Lung microvascular endothelial cell (primary cell): ENCODE data around the gene VTI1A. TPM values are rescaled to one million over a fixed set of nuclear protein-coding genes. Genes with fewer than 3 reads are reported as not detected.
"Not testable (repeated sequence)": the region's sequence is repeated elsewhere in the genome, so short reads cannot be mapped to it uniquely, and the experiment has no call there.

Source experiments
- DNase-seq, 2 donors: peaks; one replicate each; pipeline versions ENCODE4 v3.0.0 to v3.0.0-alpha.2; 2010; ENCODE audit warnings: low read depth in 2 of 2
- total RNA-seq: library from RNA; depleted of rRNA; stranded (reverse); fragments of >200 nt; gene quantifications from 2 replicates; pipeline ENCODE4 v1.2.1, GENCODE V29; 2014

Gene VTI1A
- total RNA-seq, 1 donor from 2014 or later: 18.8 TPM

- DNase-seq: no peak
Measured at GRCh38 chr10:112587729-112588128, 140.7 kb downstream of the VTI1A start.

- no peak for DNase-seq
Measured at GRCh38 chr10:112588225-112588990, 141.4 kb downstream of the VTI1A start.

- DNase-seq: no peak
Measured at GRCh38 chr10:112589081-112589480, 142.1 kb downstream of the VTI1A start.

GRCh38 chr10:112590786-112591185 is 143.8 kb downstream of the VTI1A start:
- DNase-seq: not testable (repeated sequence)

GRCh38 chr10:112593023-112593422 is 146.0 kb downstream of the VTI1A start:
- DNase-seq: no peak

- DNase-seq: no peak
Measured at GRCh38 chr10:112601214-112602090, 154.4 kb downstream of the VTI1A start.

- no peak for DNase-seq
Measured at GRCh38 chr10:112603062-112603461, 156.0 kb downstream of the VTI1A start.

- no peak for DNase-seq
Measured at GRCh38 chr10:112605063-112605462, 158.0 kb downstream of the VTI1A start.

- DNase-seq: no peak
Measured at GRCh38 chr10:112607506-112607905, 160.5 kb downstream of the VTI1A start.

GRCh38 chr10:112613620-112614019 is 166.6 kb downstream of the VTI1A start:
- no peak for DNase-seq

GRCh38 chr10:112614072-112614471 is 167.1 kb downstream of the VTI1A start:
- DNase-seq: no peak

- no peak for DNase-seq
Measured at GRCh38 chr10:112614586-112614985, 167.6 kb downstream of the VTI1A start.

GRCh38 chr10:112615269-112615668 is 168.3 kb downstream of the VTI1A start:
- DNase-seq: no peak

- DNase-seq: no peak
Measured at GRCh38 chr10:112616647-112617046, 169.6 kb downstream of the VTI1A start.

GRCh38 chr10:112618814-112619213 is 171.8 kb downstream of the VTI1A start:
- DNase-seq: no peak

- no peak for DNase-seq
Measured at GRCh38 chr10:112619556-112619955, 172.5 kb downstream of the VTI1A start.

GRCh38 chr10:112622786-112623185 is 175.8 kb downstream of the VTI1A start:
- DNase-seq: no peak

GRCh38 chr10:112624546-112625048 is 177.6 kb downstream of the VTI1A start:
- DNase-seq: no peak

- DNase-seq: no peak
Measured at GRCh38 chr10:112628951-112629609, 182.1 kb downstream of the VTI1A start.

GRCh38 chr10:112631501-112632400 is 184.7 kb downstream of the VTI1A start:
- DNase-seq: peak in 1 of 2 donors; percentile 71
